DOHH2 (cell line): Measurements from ENCODE around the gene MOV10.

Source experiments
- H3F3A ChIP-seq: fragments of 200-600 bp; sonication (generic), shearing (Covaris generic); 2 replicates; pipeline ENCODE4 v1.6.0; 2016; ENCODE audit warnings: antibody characterized with exemption, mild to moderate bottlenecking; ENCODE audit not compliant: control insufficient read depth, insufficient read depth
- H3K27ac ChIP-seq: fragments of 200-600 bp; sonication (generic); 2 replicates; pipeline ENCODE4 v1.5.1; 2014; ENCODE audit warnings: low read depth, mild to moderate bottlenecking, low read length, moderate library complexity
- H3K27me3 ChIP-seq: fragments of 200-600 bp; sonication (generic); 2 replicates; pipeline ENCODE4 v1.6.1; 2014; ENCODE audit warnings: mild to moderate bottlenecking, low read length, mixed read lengths; ENCODE audit not compliant: control insufficient read depth
- H3K36me3 ChIP-seq: fragments of 200-600 bp; sonication (generic); 2 replicates; pipeline ENCODE4 v1.6.1; 2014; ENCODE audit warnings: mild to moderate bottlenecking, low read length, moderate library complexity, mixed read lengths; ENCODE audit not compliant: control insufficient read depth
- H3K4me1 ChIP-seq: fragments of 200-600 bp; sonication (generic); 2 replicates; pipeline ENCODE4 v1.6.1; 2014; ENCODE audit warnings: mild to moderate bottlenecking, low read length, mixed read lengths; ENCODE audit not compliant: control insufficient read depth
- H3K4me2 ChIP-seq: fragments of 200-600 bp; sonication (generic); 2 replicates; pipeline ENCODE4 v1.6.0; 2014; ENCODE audit warnings: mild to moderate bottlenecking, low read length, moderate library complexity
- H3K4me3 ChIP-seq: fragments of 200-600 bp; sonication (generic); 2 replicates; pipeline ENCODE4 v1.5.1; 2014; ENCODE audit warnings: mild to moderate bottlenecking, low read length, mixed read lengths
- H3K79me2 ChIP-seq: fragments of 200-600 bp; sonication (generic); 2 replicates; pipeline ENCODE4 v1.6.1; 2014; ENCODE audit warnings: mild to moderate bottlenecking, low read length, mixed read lengths; ENCODE audit not compliant: control insufficient read depth
- H3K9me2 ChIP-seq: fragments of 200-600 bp; sonication (generic); replicated peaks from 2 replicates; pipeline ENCODE4 v1.6.1; 2014; ENCODE audit warnings: mild to moderate bottlenecking, low read length, mixed read lengths; ENCODE audit not compliant: control insufficient read depth
- H3K9me3 ChIP-seq: fragments of 200-600 bp; sonication (generic); 2 replicates; pipeline ENCODE4 v1.6.1; 2014; ENCODE audit warnings: antibody characterized with exemption, low read length, mixed read lengths; ENCODE audit not compliant: control insufficient read depth, insufficient read depth
- H4K20me1 ChIP-seq: fragments of 200-600 bp; sonication (generic); 2 replicates; pipeline ENCODE4 v1.6.0; 2014; ENCODE audit warnings: low read depth, mild to moderate bottlenecking, antibody characterized with exemption, low read length, moderate library complexity; ENCODE audit not compliant: control insufficient read depth, insufficient read depth
- EZH2phosphoT487 ChIP-seq: fragments of 200-600 bp; sonication (generic); IDR thresholded peaks from 2 replicates; pipeline ENCODE4 v1.6.1; 2017; ENCODE audit warnings: borderline replicate concordance, mild to moderate bottlenecking, antibody characterized with exemption, low read length, moderate library complexity, mixed read lengths
- TF ChIP-seq, protein P1 (sequence below): fragments of 200-600 bp; sonication (generic); IDR thresholded peaks from one replicate; pipeline ENCODE4 v1.5.1; 2014; ENCODE audit warnings: antibody characterized with exemption, mild to moderate bottlenecking, low read depth, low read length; ENCODE audit not compliant: poor library complexity, severe bottlenecking

MOV10 gene

DNA sequence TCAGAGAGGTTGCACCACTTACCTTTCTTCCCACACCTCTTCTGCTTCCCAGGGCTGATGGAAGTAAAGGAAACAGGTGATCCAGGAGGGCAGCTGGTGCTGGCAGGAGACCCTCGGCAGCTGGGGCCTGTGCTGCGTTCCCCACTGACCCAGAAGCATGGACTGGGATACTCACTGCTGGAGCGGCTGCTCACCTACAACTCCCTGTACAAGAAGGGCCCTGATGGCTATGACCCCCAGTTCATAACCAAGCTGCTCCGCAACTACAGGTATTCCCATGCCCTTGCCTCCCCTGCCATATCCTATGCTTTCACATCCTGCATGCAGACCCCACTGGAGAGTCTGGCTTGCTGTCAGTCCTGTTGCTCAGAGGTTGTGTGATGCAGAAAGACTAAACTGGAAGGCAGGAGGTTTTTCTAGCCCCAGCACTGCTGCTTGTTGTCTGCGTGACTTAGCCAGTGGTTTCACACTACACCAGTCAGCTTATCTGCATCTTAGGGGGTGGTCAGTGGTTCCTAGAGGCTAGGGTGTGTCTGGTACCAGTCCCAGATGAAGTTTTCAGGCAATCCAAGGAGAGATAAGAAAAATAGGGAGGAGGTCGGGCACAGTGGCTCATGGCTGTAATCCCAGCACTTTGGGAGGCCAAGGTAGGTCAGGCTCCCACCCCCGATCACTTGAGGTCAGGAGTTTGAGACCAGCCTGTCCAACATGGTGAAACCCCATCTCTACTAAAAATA is 22.3 kb downstream of the MOV10 start:
- Histone ChIP-seq H3F3A (no peaks in the 10 kb centered on the region), H3K27ac (no peak overlapping the region), H3K4me3 (no peak overlapping the region), H4K20me1 (no peaks in the 10 kb centered on the region), H3K4me2 (no peak overlapping the region), H3K4me1 (peaks cover 27% of the 10 kb centered on the region), H3K36me3 (no peaks in the 10 kb centered on the region), H3K9me3 (no peaks in the 10 kb centered on the region), H3K27me3 (no peaks in the 10 kb centered on the region), H3K9me2 (no peaks in the 10 kb centered on the region), H3K79me2 (no peaks in the 10 kb centered on the region)
- TF ChIP-seq, protein P1, sequence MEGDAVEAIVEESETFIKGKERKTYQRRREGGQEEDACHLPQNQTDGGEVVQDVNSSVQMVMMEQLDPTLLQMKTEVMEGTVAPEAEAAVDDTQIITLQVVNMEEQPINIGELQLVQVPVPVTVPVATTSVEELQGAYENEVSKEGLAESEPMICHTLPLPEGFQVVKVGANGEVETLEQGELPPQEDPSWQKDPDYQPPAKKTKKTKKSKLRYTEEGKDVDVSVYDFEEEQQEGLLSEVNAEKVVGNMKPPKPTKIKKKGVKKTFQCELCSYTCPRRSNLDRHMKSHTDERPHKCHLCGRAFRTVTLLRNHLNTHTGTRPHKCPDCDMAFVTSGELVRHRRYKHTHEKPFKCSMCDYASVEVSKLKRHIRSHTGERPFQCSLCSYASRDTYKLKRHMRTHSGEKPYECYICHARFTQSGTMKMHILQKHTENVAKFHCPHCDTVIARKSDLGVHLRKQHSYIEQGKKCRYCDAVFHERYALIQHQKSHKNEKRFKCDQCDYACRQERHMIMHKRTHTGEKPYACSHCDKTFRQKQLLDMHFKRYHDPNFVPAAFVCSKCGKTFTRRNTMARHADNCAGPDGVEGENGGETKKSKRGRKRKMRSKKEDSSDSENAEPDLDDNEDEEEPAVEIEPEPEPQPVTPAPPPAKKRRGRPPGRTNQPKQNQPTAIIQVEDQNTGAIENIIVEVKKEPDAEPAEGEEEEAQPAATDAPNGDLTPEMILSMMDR, result no peak
- TF ChIP-seq EZH2phosphoT487, result no peak

DNA sequence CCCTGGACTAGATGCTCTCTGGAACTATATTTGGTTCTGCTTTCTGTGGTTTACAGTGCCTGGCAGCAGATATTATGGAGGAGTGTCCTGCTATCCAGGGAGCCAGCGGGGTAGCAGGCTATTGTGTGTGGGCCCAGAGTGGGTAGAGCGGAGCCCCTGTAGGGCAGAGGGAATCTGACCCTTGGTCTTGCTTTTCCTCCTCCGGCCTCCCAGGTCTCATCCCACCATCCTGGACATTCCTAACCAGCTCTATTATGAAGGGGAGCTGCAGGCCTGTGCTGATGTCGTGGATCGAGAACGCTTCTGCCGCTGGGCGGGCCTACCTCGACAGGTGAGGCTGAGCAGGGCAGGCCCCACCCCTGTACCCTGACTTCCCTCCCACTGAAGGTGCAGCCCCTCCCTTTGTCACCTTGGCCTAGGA is 23.3 kb downstream of the MOV10 start:
- H3K36me3 ChIP-seq, result no peaks in the 10 kb centered on the region
- no peaks in the 10 kb centered on the region for H3K27me3 ChIP-seq

DNA sequence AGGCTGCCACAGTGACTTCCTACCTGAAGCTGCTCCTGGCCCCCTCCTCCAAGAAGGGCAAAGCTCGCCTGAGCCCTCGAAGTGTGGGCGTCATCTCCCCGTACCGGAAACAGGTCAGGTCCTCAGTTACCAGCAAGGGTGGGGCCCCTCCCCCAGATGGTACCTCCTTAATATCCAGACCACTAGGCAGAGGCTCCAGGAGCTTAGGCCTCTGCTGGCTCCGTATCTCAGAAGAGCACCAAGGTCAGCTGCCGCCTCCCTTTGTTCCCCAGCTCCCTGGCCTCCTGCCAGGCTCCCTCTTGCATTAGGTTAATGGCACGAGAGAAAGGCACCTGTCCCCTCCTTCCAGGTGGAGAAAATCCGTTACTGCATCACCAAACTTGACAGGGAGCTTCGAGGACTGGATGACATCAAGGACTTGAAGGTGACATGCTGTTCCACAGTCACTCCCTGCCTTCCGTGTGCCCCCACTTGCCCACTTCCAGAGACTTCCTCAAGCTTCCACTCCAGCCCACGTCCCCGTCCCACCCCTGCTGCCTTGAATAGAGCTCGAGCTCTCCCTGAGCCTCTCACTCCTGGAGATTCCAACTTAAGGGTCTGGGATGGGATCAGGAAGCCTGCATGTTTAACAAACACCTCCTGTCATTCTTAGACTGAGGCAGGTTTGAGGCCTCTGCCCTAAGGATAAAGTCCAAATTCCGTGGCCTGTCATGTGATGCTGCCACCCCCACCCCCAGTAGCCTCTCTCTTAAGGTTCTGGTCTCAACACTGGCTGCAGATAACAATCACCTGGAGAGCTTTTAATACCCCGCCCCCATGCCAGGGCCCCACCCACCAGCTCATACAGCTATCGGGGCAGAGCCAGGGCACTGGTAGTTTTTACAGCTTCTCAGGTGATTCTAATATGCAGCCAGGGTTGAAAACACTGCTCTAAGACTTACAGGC is 24.2 kb downstream of the MOV10 start:
- H3K27me3 ChIP-seq, result no peaks in the 10 kb centered on the region
- no peak overlapping the region for H3K27ac ChIP-seq
- no peaks in the 10 kb centered on the region for H4K20me1 ChIP-seq
- H3K4me1 ChIP-seq, result peaks cover 27% of the 10 kb centered on the region
- H3K4me3 ChIP-seq, result no peak overlapping the region
- TF ChIP-seq, protein P1, result no peak
- TF ChIP-seq EZH2phosphoT487, result no peak
- H3K4me2 ChIP-seq, result no peak overlapping the region
- H3K9me3 ChIP-seq, result no peaks in the 10 kb centered on the region
- H3F3A ChIP-seq, result no peaks in the 10 kb centered on the region
- H3K36me3 ChIP-seq, result no peaks in the 10 kb centered on the region
- no peaks in the 10 kb centered on the region for H3K79me2 ChIP-seq
- no peaks in the 10 kb centered on the region for H3K9me2 ChIP-seq

More for the DNA sequence above, 23.3 kb downstream of the MOV10 start:
- Histone ChIP-seq H3K4me3 (no peak overlapping the region), H3K4me2 (no peak overlapping the region), H3K27ac (no peak overlapping the region), H3K9me3 (no peaks in the 10 kb centered on the region), H3F3A (no peaks in the 10 kb centered on the region), H3K4me1 (peaks cover 27% of the 10 kb centered on the region), H4K20me1 (no peaks in the 10 kb centered on the region), H3K9me2 (no peaks in the 10 kb centered on the region), H3K79me2 (no peaks in the 10 kb centered on the region)
- TF ChIP-seq EZH2phosphoT487, result no peak
- TF ChIP-seq, protein P1, result no peak
